ENCODE results near the gene ZNF112. TPM values are rescaled to one million over a fixed set of nuclear protein-coding genes. Genes with fewer than 3 reads are reported as not detected.
"Not testable (repeated sequence)": the region's sequence is repeated elsewhere in the genome, so short reads cannot be mapped to it uniquely, and the experiment has no call there.

The ZNF112 gene
- 1 to 10 TPM; 1.6 to 4.4 (median 2.5) TPM for total RNA-seq
- 1 to 10 TPM in 1 of 2 donors, under 1 TPM in 1; 0.99 to 2.8 TPM for polyA plus RNA-seq

DNA sequence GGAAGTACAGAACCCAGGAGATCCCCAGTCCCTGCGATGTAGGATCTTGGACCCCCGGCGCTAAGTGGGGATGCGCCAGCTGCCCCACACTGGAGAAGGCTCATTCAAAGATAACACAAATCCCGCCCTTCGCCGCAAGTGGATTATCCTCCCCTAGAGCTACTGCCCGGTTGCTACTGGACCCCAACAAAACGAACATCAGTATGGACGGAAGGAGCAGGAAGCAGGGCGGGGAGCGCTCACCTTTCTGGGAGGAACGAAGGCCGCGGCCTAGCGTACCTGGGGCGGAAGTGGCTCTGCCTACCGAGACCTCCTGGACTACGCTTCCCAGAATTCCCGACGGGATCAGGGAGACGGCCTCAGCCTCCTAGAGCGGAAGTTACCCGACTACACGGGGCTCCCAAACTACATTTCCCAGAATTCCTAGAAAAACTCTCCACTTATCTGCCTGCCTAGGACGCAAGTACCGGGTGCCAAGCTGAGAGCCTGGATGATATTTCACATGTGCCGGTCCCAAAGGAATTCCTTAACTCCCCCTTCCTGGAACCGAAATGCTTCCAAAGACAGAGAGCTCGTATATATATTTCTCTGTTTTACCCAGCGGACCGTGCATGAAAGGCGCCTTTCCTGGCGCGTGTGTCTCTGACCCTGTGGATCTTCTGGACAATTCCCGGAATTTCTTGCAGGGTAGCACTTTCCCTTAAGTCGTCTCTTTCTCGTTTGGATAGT lies at the start of gene ZNF112:
TSS of gene ZNF112 (minus strand) at position 298 of the 729 bp plus-strand sequence. CDS start 16,141 bp downstream, outside the sequence.
- FAIRE-seq (peak; percentile 91), DNase-seq (peak; percentile 85 to 95 (median 92)), ATAC-seq (peak; percentile 100)
- Histone ChIP-seq H3K9me3 (no peaks in the 10 kb centered on the region), H3K27ac (peak within 1 kb of the TSS in 2 of 4 donors; percentile 48 to 61), H3K4me3 (peak within 1 kb of the TSS; percentile 27 to 62 (median 46)), H3K27me3 (no peaks in the 10 kb centered on the region), H3K4me1 (peaks cover 0 to 7% (median 0%) of the 10 kb centered on the region in 3 donors), H3K36me3 (no peaks in the 10 kb centered on the region)
- TF ChIP-seq, protein P1, sequence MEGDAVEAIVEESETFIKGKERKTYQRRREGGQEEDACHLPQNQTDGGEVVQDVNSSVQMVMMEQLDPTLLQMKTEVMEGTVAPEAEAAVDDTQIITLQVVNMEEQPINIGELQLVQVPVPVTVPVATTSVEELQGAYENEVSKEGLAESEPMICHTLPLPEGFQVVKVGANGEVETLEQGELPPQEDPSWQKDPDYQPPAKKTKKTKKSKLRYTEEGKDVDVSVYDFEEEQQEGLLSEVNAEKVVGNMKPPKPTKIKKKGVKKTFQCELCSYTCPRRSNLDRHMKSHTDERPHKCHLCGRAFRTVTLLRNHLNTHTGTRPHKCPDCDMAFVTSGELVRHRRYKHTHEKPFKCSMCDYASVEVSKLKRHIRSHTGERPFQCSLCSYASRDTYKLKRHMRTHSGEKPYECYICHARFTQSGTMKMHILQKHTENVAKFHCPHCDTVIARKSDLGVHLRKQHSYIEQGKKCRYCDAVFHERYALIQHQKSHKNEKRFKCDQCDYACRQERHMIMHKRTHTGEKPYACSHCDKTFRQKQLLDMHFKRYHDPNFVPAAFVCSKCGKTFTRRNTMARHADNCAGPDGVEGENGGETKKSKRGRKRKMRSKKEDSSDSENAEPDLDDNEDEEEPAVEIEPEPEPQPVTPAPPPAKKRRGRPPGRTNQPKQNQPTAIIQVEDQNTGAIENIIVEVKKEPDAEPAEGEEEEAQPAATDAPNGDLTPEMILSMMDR (IDR thresholded peaks at IDR 0.05): no peak
- WGBS, 2 donors: 1 to 2% methylated on average over 38 of the region's 38 CpGs
- intact Hi-C loops (cut with DNase I): no loop called here

DNA sequence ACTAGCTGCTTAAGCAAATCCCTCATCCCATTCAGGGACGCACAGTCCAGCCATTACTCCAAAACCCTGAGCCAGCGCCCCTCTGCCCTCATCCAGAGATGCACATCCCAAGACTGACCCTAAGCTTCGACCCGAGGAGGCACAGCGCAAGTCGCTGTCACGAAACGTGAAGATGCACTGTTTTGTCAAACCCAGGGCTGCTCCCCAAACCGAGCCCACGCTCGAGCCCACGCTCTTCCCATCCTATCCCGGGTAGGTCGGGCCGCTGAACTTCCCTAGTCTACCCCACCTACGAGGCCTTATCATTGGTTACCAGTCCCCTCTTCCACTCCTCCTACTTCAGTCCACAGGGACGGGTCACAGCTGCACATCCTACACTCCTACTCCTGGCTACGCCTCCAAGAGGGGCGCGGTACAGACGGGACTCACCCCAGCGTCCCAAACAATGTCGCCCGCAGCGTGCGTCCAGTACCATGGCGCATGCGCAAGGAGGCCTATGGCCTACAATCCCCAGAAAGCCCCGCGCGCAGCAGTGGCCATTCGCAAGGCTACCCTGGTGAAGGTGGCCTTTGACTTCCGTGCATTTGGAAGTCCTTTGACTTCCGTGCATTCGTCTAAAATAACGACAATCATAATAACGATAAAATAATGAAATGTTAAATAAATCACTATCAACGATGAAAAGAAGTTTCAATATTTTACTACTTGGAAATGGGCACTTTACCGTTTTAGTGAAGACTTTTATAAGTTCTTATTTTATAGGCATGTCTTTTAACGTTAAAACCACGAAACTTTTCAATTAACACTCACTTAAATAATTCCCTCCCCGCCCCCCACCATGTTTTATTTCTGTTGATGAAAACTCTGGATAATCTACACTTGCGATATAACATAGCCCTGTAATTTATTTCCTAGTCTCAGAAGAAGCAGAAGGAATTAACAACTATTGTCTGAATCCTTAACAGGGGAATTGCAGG lies 44.9 kb upstream of the ZNF112 start, which contains the start of gene ZNF285:
TSS of gene ZNF285 (minus strand) at position 470 of the 977 bp plus-strand sequence. CDS start 4,395 bp downstream, outside the sequence.
- no peaks in the 10 kb centered on the region for H3K36me3 ChIP-seq
- ATAC-seq (peak; percentile 99 to 100 (median 100)), DNase-seq (peak; percentile 86 to 96 (median 88)), FAIRE-seq (no peak)
- intact Hi-C loops (cut with DNase I): no loop called here
- no peaks in the 10 kb centered on the region for H3K27me3 ChIP-seq
- no peaks in the 10 kb centered on the region for H3K9me3 ChIP-seq
- TF ChIP-seq, protein P1 (IDR thresholded peaks at IDR 0.05): no peak
- 6 to 7% methylated on average over 43 of the region's 43 CpGs for WGBS, 2 donors
- peak within 1 kb of the TSS in 1 of 4 donors; percentile 23 for H3K27ac ChIP-seq
- H3K4me1 ChIP-seq: no peaks in the 10 kb centered on the region
- peak within 1 kb of the TSS; percentile 20 to 61 (median 48) for H3K4me3 ChIP-seq

DNA sequence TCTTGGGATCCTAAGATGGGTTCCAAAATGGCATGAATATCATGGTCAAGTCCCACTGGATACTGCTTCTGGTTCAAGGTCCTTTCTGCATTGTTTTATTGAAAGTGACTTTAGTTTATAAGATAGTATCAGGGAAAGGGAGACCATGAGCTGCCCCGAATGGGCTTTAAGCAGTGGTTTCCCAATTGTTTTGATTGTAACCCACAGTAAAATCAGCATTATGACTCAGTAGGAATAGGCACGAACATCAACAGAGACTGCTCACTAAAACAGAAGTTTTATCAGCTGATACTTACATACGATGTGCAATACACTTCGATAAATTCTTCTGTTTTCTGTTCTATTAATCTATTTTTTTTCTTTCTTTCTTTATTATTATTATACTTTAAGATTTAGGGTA lies 32.8 kb upstream of the ZNF112 start:
- DNase-seq; H3K36me3 ChIP-seq; H3K27me3 ChIP-seq; H3K4me1 ChIP-seq; H3K9me3 ChIP-seq; H3K4me3 ChIP-seq; FAIRE-seq; H3K27ac ChIP-seq; ATAC-seq; intact Hi-C loops (cut with DNase I): not testable (repeated sequence)
- WGBS, 2 donors: 87 to 93% methylated on average over 4 of the region's 4 CpGs

DNA sequence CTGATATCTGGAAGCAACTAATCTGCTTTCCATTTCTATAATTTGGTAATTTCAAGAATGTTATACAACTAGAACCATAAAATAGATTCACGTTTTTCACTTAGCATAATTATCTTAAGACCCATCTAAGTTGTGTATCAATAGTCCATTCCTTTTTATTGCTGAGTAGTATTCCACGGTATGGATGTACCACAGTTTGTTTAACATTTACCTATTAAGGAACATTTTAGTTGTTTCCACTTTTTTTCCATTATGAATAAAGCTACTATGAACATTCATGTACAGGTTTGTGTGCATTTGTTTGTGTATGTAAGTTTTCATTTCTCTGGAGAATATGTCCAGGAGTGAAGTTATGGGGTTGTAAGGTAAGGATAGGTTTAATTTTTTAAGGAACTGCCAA lies 18.3 kb upstream of the ZNF112 start:
- Histone ChIP-seq H3K4me3 (no peak overlapping the region), H3K27me3 (no peaks in the 10 kb centered on the region), H3K36me3 (no peaks in the 10 kb centered on the region), H3K27ac (no peak overlapping the region), H3K4me1 (no peaks in the 10 kb centered on the region), H3K9me3 (no peaks in the 10 kb centered on the region)
- DNase-seq (no peak), FAIRE-seq (no peak), ATAC-seq (no peak)
- TF ChIP-seq, protein P1 (IDR thresholded peaks at IDR 0.05): no peak
- intact Hi-C loops (cut with DNase I): no loop called here
- 47 to 49% methylated on average over 2 of the region's 2 CpGs for WGBS, 2 donors

DNA sequence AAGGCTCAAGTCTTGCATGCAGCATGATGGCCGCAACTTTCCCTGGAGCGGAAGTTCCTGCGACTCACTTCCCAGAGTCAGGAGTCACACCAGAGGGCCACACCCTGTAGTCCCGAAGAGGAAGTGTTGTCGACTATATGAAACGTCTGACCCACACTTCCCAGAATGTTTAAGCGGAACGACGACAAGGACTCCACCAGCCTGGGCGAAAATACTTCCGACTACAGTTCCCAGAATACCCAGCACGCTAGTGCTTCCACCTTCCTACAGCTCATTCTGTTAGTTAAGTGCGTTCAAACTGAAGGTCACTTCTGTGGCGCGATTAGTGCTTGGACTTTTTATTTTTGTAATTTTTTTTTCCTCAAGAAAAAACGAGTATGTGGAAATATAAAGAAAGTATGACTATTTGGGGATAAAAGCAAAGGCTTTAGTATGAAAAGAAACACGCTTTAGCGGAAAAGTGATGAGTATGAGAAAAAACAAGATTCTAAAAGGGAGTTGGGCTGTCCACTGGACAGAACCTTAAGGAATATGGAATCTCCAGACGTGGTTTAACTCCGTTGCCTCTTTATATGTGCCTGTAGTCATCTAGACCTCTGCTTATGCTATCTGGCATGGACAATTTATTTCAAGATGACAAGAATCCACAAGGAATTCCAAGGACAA lies 15.5 kb upstream of the ZNF112 start:
- no peaks in the 10 kb centered on the region for H3K36me3 ChIP-seq
- 39 to 49% methylated on average over 20 of the region's 20 CpGs for WGBS, 2 donors

More for the DNA sequence above, 15.5 kb upstream of the ZNF112 start:
- intact Hi-C loops (cut with DNase I): no loop called here
- no peaks in the 10 kb centered on the region for H3K4me1 ChIP-seq
- H3K4me3 ChIP-seq: no peak overlapping the region
- ATAC-seq: no peak
- no peak for FAIRE-seq
- TF ChIP-seq, protein P1 (IDR thresholded peaks at IDR 0.05): no peak
- no peak overlapping the region for H3K27ac ChIP-seq
- H3K27me3 ChIP-seq: no peaks in the 10 kb centered on the region
- no peak for DNase-seq
- no peaks in the 10 kb centered on the region for H3K9me3 ChIP-seq
